Measurements from ENCODE around the gene WDR45.

WDR45 gene

DNA sequence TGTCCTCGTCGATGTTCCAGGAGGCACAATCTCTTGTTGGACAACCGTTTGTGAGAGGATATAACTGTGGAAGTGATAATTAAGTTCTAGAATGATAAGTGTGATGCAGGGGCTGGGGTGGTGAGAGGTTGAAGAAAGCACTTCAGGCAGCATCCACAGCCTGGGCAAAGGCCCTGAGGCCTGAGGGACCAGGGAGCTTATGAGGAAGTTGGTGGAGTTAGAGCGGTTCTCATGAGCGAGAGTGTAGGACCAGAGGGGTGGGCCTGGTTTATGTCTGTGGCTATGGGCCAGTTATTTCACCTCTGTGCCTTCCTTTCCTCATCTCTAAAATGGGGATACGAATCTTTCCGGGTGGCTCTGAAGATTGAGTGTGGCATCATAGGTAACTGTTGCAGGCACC lies 18.2 kb downstream of the WDR45 start:
- Histone ChIP-seq H3K36me3 (no peaks in the 10 kb centered on the region), H3K4me3 (ENCODE audit: low read depth, low read length) (no peak overlapping the region), H3K4me1 (no peaks in the 10 kb centered on the region), H3K9me3 (no peaks in the 10 kb centered on the region), H3K27me3 (no peaks in the 10 kb centered on the region)
- no peak for TF ChIP-seq CTCF (IDR thresholded peaks at IDR 0.05; ENCODE audit: low read depth, low read length)
- DNase-seq, result no peak

DNA sequence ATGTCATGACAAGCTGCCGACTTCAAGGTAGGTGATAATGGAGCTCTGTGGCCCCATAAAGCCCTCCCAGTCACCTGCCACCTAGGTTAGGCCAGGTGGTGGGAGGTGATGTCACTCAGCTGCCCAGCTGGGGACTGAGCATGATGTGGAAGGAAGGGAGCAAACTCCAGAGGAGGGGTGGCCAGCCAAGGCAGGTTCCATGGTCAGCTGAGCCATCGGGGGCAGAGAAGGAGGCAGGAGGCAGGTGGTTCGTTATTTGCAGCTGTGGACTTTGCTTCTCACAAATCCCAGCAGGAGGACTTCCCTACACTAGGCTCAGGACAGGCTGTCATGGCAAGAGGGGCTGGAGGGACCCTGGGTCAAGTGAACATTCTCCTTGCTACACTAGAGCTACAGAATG lies 18.8 kb downstream of the WDR45 start:
- TF ChIP-seq CTCF (IDR thresholded peaks at IDR 0.05; ENCODE audit: low read depth, low read length), result no peak

GRCh38 chrX:49059681-49060085 lies 20.0 kb downstream of the WDR45 start:
- Histone ChIP-seq H3K4me3 (ENCODE audit: low read depth, low read length) (no peak overlapping the region), H3K27me3 (no peaks in the 10 kb centered on the region), H3K36me3 (no peaks in the 10 kb centered on the region), H3K9me3 (no peaks in the 10 kb centered on the region), H3K4me1 (no peaks in the 10 kb centered on the region)
- TF ChIP-seq CTCF (IDR thresholded peaks at IDR 0.05; ENCODE audit: low read depth, low read length), result no peak
- no peak for DNase-seq

More for the DNA sequence above, 18.8 kb downstream of the WDR45 start:
- no peak overlapping the region for H3K4me3 ChIP-seq (ENCODE audit: low read depth, low read length)
- H3K36me3 ChIP-seq, result no peaks in the 10 kb centered on the region
- no peaks in the 10 kb centered on the region for H3K27me3 ChIP-seq
- DNase-seq, result no peak
- no peaks in the 10 kb centered on the region for H3K4me1 ChIP-seq
- no peaks in the 10 kb centered on the region for H3K9me3 ChIP-seq

DNA sequence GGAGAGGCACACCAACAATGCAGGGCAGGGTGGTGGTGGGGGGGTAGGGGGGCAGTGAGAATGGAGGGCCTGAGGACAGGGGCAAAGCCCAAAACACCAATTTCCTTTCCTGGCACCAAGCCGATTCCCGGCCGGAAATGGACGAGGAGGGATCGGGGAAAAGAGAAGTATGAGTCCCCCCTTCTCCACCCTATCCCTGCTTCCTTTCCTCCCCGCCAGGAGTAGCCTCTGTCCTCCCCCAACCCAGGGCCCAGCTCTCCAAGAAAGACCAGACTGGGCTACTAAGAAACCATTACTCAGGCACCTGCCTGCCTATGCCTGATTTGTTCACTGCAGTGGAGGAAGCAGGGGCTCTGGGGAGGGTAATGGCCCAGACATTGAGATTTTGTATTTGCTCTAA lies 20.5 kb downstream of the WDR45 start:
- TF ChIP-seq CTCF (IDR thresholded peaks at IDR 0.05; ENCODE audit: low read depth, low read length), result no peak
- H3K4me1 ChIP-seq, result no peaks in the 10 kb centered on the region
- no peaks in the 10 kb centered on the region for H3K27me3 ChIP-seq
- no peaks in the 10 kb centered on the region for H3K9me3 ChIP-seq
- H3K4me3 ChIP-seq (ENCODE audit: low read depth, low read length), result no peak overlapping the region
- DNase-seq, result no peak
- H3K36me3 ChIP-seq, result no peaks in the 10 kb centered on the region

DNA sequence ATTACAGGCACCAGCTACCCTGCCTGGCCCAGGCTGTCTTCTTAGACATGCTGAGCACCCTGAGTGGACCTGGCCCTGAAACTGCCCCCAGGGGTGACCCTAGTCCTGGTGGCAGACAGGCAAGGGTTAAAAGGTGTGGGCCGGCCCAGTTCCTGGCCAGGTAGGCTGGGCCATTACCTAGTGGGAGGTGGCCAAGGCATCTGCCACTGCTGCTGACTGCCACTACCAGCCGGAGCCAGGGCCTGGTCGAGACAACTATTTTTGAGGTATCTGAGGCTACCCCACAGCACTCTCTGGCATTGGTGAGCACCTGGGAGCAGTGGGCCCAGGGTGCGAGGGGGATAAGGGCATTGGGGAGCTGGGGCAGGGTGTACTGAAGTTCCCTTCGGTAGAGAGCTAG lies 20.9 kb downstream of the WDR45 start, which contains the start of gene CCDC120:
Gene CCDC120 (plus strand): TSS at position 206 of the 400 bp plus-strand sequence. CDS start 3,043 bp downstream, outside the sequence.
- no peak for DNase-seq
- no peak for TF ChIP-seq CTCF (IDR thresholded peaks at IDR 0.05; ENCODE audit: low read depth, low read length)
- H3K9me3 ChIP-seq, result no peaks in the 10 kb centered on the region
- H3K36me3 ChIP-seq, result no peaks in the 10 kb centered on the region
- no peaks in the 10 kb centered on the region for H3K4me1 ChIP-seq
- no peak within 1 kb of the TSS for H3K4me3 ChIP-seq (ENCODE audit: low read depth, low read length)
- no peaks in the 10 kb centered on the region for H3K27me3 ChIP-seq

DNA sequence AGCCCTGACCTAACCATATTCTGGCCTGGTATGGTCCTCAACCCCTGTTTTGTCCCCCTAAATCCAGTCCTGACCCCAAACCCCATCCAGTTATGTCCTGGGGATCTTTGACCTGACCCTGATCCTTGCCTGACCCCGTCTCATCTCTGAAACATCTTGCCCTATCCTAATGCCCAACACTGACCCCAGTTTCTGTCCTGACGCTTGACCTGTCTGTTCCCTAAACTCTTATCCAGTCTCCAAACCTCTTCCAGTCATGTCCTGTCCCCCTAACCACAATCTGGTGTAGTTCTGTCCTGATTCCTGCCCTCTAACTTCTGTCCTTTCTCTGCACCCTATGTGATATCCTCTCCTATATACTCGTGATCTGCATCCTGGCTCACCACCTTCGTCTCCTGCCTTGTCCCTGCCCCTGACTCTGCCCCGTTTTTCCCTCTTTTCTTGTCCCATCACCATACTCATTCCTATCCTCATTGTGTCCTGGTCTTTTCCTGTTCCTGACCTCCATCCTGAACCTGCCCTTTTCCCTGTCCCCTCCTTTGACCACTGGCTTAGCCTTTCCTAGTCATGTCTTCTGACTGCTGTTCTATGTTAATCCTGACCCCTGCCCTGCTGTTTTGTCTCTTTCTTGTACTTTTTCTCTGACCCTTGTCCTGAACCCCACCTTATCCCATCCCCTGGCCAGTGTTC lies 25.5 kb downstream of the WDR45 start:
- H3K4me1 ChIP-seq, result no peaks in the 10 kb centered on the region
- TF ChIP-seq CTCF (IDR thresholded peaks at IDR 0.05; ENCODE audit: low read depth, low read length), result no peak
- no peaks in the 10 kb centered on the region for H3K9me3 ChIP-seq
- no peak for DNase-seq
- peak overlapping the region; percentile 56 for H3K4me3 ChIP-seq (ENCODE audit: low read depth, low read length)
- H3K27me3 ChIP-seq, result no peaks in the 10 kb centered on the region
- no peaks in the 10 kb centered on the region for H3K36me3 ChIP-seq

Data from BE2C (cell line).